B cell (primary cell): ENCODE data around the gene TBX21. TPM values are rescaled to one million over a fixed set of nuclear protein-coding genes. Genes with fewer than 3 reads are reported as not detected.
A peak's percentile ranks its signal among the peaks of the same experiment; 100 is the strongest.

Source experiments
- ATAC-seq: fragments of 200-7000 bp; cut with Tn5 transposase; one replicate; pipeline ENCODE4 v1.10.0; 2021; ENCODE audit warnings: low read depth, mild to moderate bottlenecking, moderate number of reproducible peaks, moderate library complexity
- CTCF ChIA-PET: fragments of 350-600 bp; sonication (Branson Sonifier 250); formaldehyde crosslinking; loops from one replicate; lab custom pipeline; 2021; ENCODE audit warnings: antibody characterized with exemption, inconsistent platforms; lab: Charles Lee
- POLR2A ChIA-PET: fragments of 350-600 bp; sonication (Branson Sonifier 250); formaldehyde crosslinking; loops from one replicate; lab custom pipeline; 2021; ENCODE audit warnings: antibody characterized with exemption; lab: Charles Lee
- DNase-seq: peaks from one replicate; pipeline ENCODE4 v3.0.0; 2013
- H2AFZ ChIP-seq: 2 replicates; pipeline ENCODE4 v1.6.1; 2012; ENCODE audit warnings: mild to moderate bottlenecking, low read depth, low read length; ENCODE audit not compliant: insufficient read depth, poor library complexity, severe bottlenecking
- H3K27ac ChIP-seq, 2 donors: 1 replicate in 1 of 2; 2 replicates in 1 of 2; pipeline ENCODE4 v1.5.1; 2012 to 2013; ENCODE audit warnings: low read length in 2 of 2, mild to moderate bottlenecking in 2 of 2, moderate library complexity in 1 of 2
- H3K27me3 ChIP-seq, 4 experiments: fragments of 200-600 bp in 1 of 4; sonication (generic) in 1 of 4; replicated peaks in 1 of 4; 1 replicate in 2 of 4; 2 replicates in 2 of 4; pipeline versions ENCODE4 v1.6.1 to v1.7.0; 2013 to 2016; ENCODE audit warnings: low read length in 3 of 4, mild to moderate bottlenecking in 2 of 4, mixed read lengths in 1 of 4, moderate library complexity in 1 of 4; ENCODE audit not compliant: insufficient read depth in 4 of 4, control insufficient read depth in 3 of 4; ENCODE audit errors: control extremely low read depth in 1 of 4
- H3K36me3 ChIP-seq, 2 experiments: replicated peaks in 1 of 2; 1 replicate in 1 of 2; 2 replicates in 1 of 2; pipeline versions ENCODE4 v1.6.1 to v1.7.1; 2013; ENCODE audit warnings: low read length in 1 of 2; ENCODE audit not compliant: insufficient read depth in 2 of 2, control insufficient read depth in 1 of 2; ENCODE audit errors: control extremely low read depth in 1 of 2, extremely low read depth in 1 of 2
- H3K4me1 ChIP-seq, 2 donors: fragments of 200-600 bp in 1 of 2; sonication (generic) in 1 of 2; 1 replicate in 1 of 2; 2 replicates in 1 of 2; pipeline versions ENCODE4 v1.5.1 to v1.6.1; 2013 to 2017; ENCODE audit warnings: low read length in 2 of 2; ENCODE audit not compliant: control insufficient read depth in 2 of 2, insufficient read depth in 2 of 2
- H3K4me2 ChIP-seq: replicated peaks from 2 replicates; pipeline ENCODE3; 2012; ENCODE audit warnings: mild to moderate bottlenecking, low read depth, low read length; ENCODE audit not compliant: poor library complexity, severe bottlenecking
- H3K4me3 ChIP-seq, 5 experiments: fragments of 200-600 bp in 1 of 5; sonication (generic) in 1 of 5; 1 replicate in 3 of 5; 2 replicates in 2 of 5; pipeline versions ENCODE4 v1.5.1 to v1.7.0; 2011 to 2016; ENCODE audit warnings: low read length in 4 of 5, mild to moderate bottlenecking in 4 of 5, low read depth in 2 of 5, control low read depth in 1 of 5, moderate library complexity in 1 of 5; ENCODE audit not compliant: insufficient read depth in 1 of 5; ENCODE audit errors: control extremely low read depth in 1 of 5, extremely low read depth in 1 of 5
- H3K79me2 ChIP-seq: fragments of 200-600 bp; sonication (generic); one replicate; pipeline ENCODE4 v1.6.0; 2016; ENCODE audit warnings: low read length; ENCODE audit not compliant: control insufficient read depth, insufficient read depth
- H3K9ac ChIP-seq: fragments of 200-600 bp; sonication (generic); 2 replicates; pipeline ENCODE4 v1.6.1; 2017; ENCODE audit warnings: mild to moderate bottlenecking, low read length, moderate library complexity
- H3K9me3 ChIP-seq, 3 donors: one replicate each; pipeline versions ENCODE4 v1.6.1 to v1.7.1; 2013; ENCODE audit warnings: low read length in 2 of 3; ENCODE audit not compliant: control insufficient read depth in 2 of 3, insufficient read depth in 1 of 3; ENCODE audit errors: control extremely low read depth in 1 of 3
- H4K20me1 ChIP-seq: 2 replicates; pipeline ENCODE4 v1.6.0; 2012; ENCODE audit warnings: mild to moderate bottlenecking, low read length; ENCODE audit not compliant: insufficient read depth, control insufficient read depth, poor library complexity, severe bottlenecking
- H3K27ac Mint-ChIP-seq: one replicate; pipeline ENCODE4 v1.8.0; 2021; ENCODE audit warnings: mixed read lengths
- H3K27me3 Mint-ChIP-seq: one replicate; pipeline ENCODE4 v1.8.0; 2021; ENCODE audit warnings: mixed read lengths
- H3K4me1 Mint-ChIP-seq: one replicate; pipeline ENCODE4 v1.8.0; 2021; ENCODE audit warnings: mixed read lengths
- H3K4me3 Mint-ChIP-seq: one replicate; pipeline ENCODE4 v1.8.0; 2021; ENCODE audit warnings: mixed read lengths
- H3K9me3 Mint-ChIP-seq: one replicate; pipeline ENCODE4 v1.8.0; 2022; ENCODE audit warnings: mixed read lengths; ENCODE audit not compliant: insufficient read depth
- EZH2 ChIP-seq: IDR thresholded peaks from 2 replicates; pipeline ENCODE4 v1.6.1; 2012; ENCODE audit warnings: borderline replicate concordance, low read depth, mild to moderate bottlenecking, moderate library complexity, low read length; ENCODE audit not compliant: insufficient read depth, poor library complexity, severe bottlenecking
- WGBS: methylation state at CpG from one replicate; pipeline ENCODE4 v1.1.5; 2013; ENCODE audit warnings: missing lambda C conversion rate; ENCODE audit not compliant: insufficient coverage; 5-methylcytosine and 5-hydroxymethylcytosine counted together
- intact Hi-C: fragments of 100-400 bp; cut with micrococcal nuclease; formaldehyde crosslinking; loops from one replicate; pipeline ENCODE4 v1.10.0; 2022
- polyA plus RNA-seq: library from polyadenylated mRNA; depleted of rRNA; stranded (reverse); fragments of >200 nt; gene quantifications from 2 replicates; pipeline ENCODE4 v1.2.3, GENCODE V29; 2012
- total RNA-seq, 2 donors: library from RNA; stranded (reverse); fragments of 120-200 nt in 1 of 2; gene quantifications; 1 replicate in 1 of 2; 2 replicates in 1 of 2; pipeline versions ENCODE4 v1.2.3 to v1.2.4, GENCODE V29; 2013 to 2022
- TF ChIP-seq, protein P1 (sequence below): fragments of 200-600 bp; IDR thresholded peaks from one replicate; pipeline ENCODE4 v1.8.0; 2022; ENCODE audit warnings: antibody characterized with exemption, mild to moderate bottlenecking

Gene TBX21
- total and polyA plus RNA-seq, 2 donors (not counting 1 experiment from before 2014, with no cell fraction given), result 10.8 TPM

DNA sequence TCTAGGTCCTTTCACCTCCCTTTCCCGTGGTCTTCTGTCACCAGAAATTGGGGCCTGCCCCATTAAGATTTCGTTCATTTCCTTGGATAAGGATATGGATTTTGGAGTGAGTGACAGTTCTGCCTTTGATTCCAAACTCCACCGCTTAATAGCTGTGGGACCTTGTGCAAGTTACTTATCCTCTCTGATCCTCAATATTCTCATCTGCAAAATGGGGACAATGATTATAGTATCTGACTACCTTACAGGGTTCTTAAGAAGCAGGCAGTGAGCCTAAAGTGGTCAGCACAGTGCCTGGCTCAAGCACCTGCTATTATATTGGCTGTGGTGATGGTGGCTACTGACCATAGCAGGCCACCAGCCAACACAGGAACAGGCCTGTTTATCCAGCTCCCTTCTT is 23.4 kb upstream of the TBX21 start:
- DNase-seq (no peak), ATAC-seq (no peak)
- ChIA-PET CTCF (interaction anchor here (1.0 to 1.2 kb wide), 2 partner anchors 9 to 21 kb away, joined by 3 to 4 read pairs; no protein-coding TSS in a partner anchor), POLR2A (no interaction called here)
- no peaks in the 10 kb centered on the region for H4K20me1 ChIP-seq
- H3K9me3 Mint-ChIP-seq, result no peaks in the 10 kb centered on the region
- H3K4me3 Mint-ChIP-seq, result no peak overlapping the region
- no peaks in the 10 kb centered on the region for H3K9me3 ChIP-seq
- intact Hi-C loops, result no loop called here
- no peak overlapping the region for H3K9ac ChIP-seq
- no peaks in the 10 kb centered on the region for H3K79me2 ChIP-seq
- H3K4me2 ChIP-seq, result no peak overlapping the region
- H3K36me3 ChIP-seq, result no peaks in the 10 kb centered on the region
- H3K27me3 ChIP-seq, result no peaks in the 10 kb centered on the region
- no peaks in the 10 kb centered on the region for H3K27me3 Mint-ChIP-seq
- peaks cover 62% of the 10 kb centered on the region for H3K4me1 Mint-ChIP-seq
- no peak overlapping the region for H3K4me3 ChIP-seq
- TF ChIP-seq, protein P1, sequence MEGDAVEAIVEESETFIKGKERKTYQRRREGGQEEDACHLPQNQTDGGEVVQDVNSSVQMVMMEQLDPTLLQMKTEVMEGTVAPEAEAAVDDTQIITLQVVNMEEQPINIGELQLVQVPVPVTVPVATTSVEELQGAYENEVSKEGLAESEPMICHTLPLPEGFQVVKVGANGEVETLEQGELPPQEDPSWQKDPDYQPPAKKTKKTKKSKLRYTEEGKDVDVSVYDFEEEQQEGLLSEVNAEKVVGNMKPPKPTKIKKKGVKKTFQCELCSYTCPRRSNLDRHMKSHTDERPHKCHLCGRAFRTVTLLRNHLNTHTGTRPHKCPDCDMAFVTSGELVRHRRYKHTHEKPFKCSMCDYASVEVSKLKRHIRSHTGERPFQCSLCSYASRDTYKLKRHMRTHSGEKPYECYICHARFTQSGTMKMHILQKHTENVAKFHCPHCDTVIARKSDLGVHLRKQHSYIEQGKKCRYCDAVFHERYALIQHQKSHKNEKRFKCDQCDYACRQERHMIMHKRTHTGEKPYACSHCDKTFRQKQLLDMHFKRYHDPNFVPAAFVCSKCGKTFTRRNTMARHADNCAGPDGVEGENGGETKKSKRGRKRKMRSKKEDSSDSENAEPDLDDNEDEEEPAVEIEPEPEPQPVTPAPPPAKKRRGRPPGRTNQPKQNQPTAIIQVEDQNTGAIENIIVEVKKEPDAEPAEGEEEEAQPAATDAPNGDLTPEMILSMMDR, result no peak
- no peak for TF ChIP-seq EZH2
- no peak overlapping the region for H3K27ac Mint-ChIP-seq
- 100% methylated on average over 1 of the region's 3 CpGs for WGBS
- H2AFZ ChIP-seq, result no peak overlapping the region
- no peak overlapping the region for H3K27ac ChIP-seq
- H3K4me1 ChIP-seq, result peaks cover 58 to 66% of the 10 kb centered on the region in 2 donors

DNA sequence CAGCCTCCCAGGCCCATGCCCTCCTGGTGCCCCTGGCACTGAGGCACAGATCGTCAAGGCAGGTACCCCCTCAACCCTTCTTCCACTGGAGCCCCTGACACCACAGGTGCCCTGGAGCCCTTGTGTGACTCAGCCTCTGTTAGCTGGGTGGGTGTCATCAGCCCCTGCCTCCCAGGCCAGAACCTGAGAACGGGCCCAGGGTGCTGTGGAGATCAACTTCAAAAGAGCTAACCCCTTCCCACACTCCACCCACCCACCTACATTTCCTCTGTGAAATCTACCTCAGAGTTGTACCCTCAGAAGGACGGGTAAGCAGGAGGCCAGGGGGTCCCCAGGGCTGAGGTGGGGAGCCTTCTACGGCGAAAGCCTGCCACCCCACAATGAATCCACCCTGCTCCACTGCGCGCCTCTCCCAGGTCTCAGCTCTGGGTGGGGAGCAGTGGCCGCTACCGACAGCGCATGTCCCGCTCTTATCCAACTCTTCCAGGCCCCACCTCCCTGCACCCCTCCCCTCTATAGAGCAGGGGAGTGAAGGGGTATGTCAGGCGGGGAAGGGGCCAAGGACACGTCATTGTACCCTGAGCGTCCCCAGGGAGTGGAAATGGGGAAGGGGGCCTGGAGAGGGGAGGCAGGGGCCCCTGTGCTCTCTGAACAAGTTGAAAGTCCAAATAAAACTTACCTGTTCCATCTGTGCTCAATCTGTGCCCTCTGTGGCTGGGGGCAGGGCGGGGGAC is 21.5 kb upstream of the TBX21 start:
- H3K36me3 ChIP-seq, result no peaks in the 10 kb centered on the region
- H3K4me3 Mint-ChIP-seq, result peak overlapping the region; percentile 32
- intact Hi-C loops, result no loop called here
- H3K27ac ChIP-seq, result no peak overlapping the region
- no peaks in the 10 kb centered on the region for H3K9me3 ChIP-seq
- 95% methylated on average over 5 of the region's 15 CpGs for WGBS
- H2AFZ ChIP-seq, result no peak overlapping the region
- H3K4me1 ChIP-seq, result peaks cover 55 to 66% of the 10 kb centered on the region in 2 donors
- no peak overlapping the region for H3K4me2 ChIP-seq
- DNase-seq (no peak), ATAC-seq (no peak)
- CTCF ChIA-PET, result interaction anchor here (1.5 to 5.1 kb wide), 2 partner anchors 13 to 14 kb away, joined by 3 to 44 read pairs; no protein-coding TSS in a partner anchor
- TF ChIP-seq, protein P1, result no peak
- no peak for TF ChIP-seq EZH2
- H3K79me2 ChIP-seq, result no peaks in the 10 kb centered on the region
- H3K4me1 Mint-ChIP-seq, result peaks cover 62% of the 10 kb centered on the region
- H3K4me3 ChIP-seq, result no peak overlapping the region
- POLR2A ChIA-PET, result no interaction called here
- H4K20me1 ChIP-seq, result no peaks in the 10 kb centered on the region
- no peak overlapping the region for H3K9ac ChIP-seq
- no peaks in the 10 kb centered on the region for H3K27me3 Mint-ChIP-seq
- no peak overlapping the region for H3K27ac Mint-ChIP-seq
- H3K27me3 ChIP-seq, result no peaks in the 10 kb centered on the region
- H3K9me3 Mint-ChIP-seq, result no peaks in the 10 kb centered on the region
